Endothelial cell of umbilical vein (primary cell): ENCODE results near the gene ADRA2A. TPM values are rescaled to one million over a fixed set of nuclear protein-coding genes. Genes with fewer than 3 reads are reported as not detected.

Experiments used
- BruUV-seq: library from RNA; stranded (reverse); fragments of 400-500 nt; replicated peaks from 2 replicates; lab custom pipeline; 2021; lab: Mats Ljungman, UMichigan
- CTCF ChIA-PET: fragments of 300-600, 350-600 bp; sonication (Branson Sonifier 250); formaldehyde crosslinking; loops from one replicate; lab custom pipeline; 2021; ENCODE audit warnings: antibody characterized with exemption, inconsistent platforms; lab: Charles Lee
- POLR2A ChIA-PET: fragments of 300-600, 350-600 bp; sonication (Branson Sonifier 250); formaldehyde crosslinking; loops from one replicate; lab custom pipeline; 2021; ENCODE audit warnings: antibody characterized with exemption, inconsistent platforms; lab: Charles Lee
- DNase-seq: peaks from one replicate; pipeline ENCODE4 v3.0.0-alpha.2; 2011; ENCODE audit warnings: low read depth, low spot score
- FAIRE-seq: peaks from 2 replicates; lab custom pipeline; 2011; peaks lifted over from hg19 to GRCh38; lab: Jason Lieb, UNC
- H2AFZ ChIP-seq: 2 replicates; pipeline ENCODE4 v1.6.0; 2012; ENCODE audit warnings: low read depth, low read length, control low read depth, inconsistent platforms
- H3K27ac ChIP-seq: 2 replicates; pipeline ENCODE4 v1.5.1; 2011; ENCODE audit warnings: low read depth, mild to moderate bottlenecking, control low read depth, low read length, moderate library complexity; ENCODE audit not compliant: insufficient read depth
- H3K27me3 ChIP-seq, 2 experiments: 2 replicates each; pipeline versions ENCODE4 v1.6.0 to v1.6.1; 2011; ENCODE audit warnings: low read length in 2 of 2, mixed read lengths in 1 of 2; ENCODE audit not compliant: control insufficient read depth in 2 of 2, insufficient read depth in 2 of 2
- H3K36me3 ChIP-seq, 2 experiments: 2 replicates in 1 of 2; 3 replicates in 1 of 2; pipeline ENCODE4 v1.5.1; 2011; ENCODE audit warnings: low read length in 2 of 2, mild to moderate bottlenecking in 1 of 2, moderate library complexity in 1 of 2; ENCODE audit not compliant: control insufficient read depth in 2 of 2, insufficient read depth in 2 of 2; ENCODE audit errors: extremely low read depth in 1 of 2
- H3K4me1 ChIP-seq: 3 replicates; pipeline ENCODE4 v1.5.1; 2011; ENCODE audit warnings: mild to moderate bottlenecking, low read length; ENCODE audit not compliant: control insufficient read depth, insufficient read depth; ENCODE audit errors: extremely low read depth
- H3K4me2 ChIP-seq: 2 replicates; pipeline ENCODE4 v1.6.1; 2011; ENCODE audit warnings: low read length, control low read depth, mixed read lengths; ENCODE audit not compliant: insufficient read depth
- H3K4me3 ChIP-seq, 3 experiments: fragments of 200-600 bp in 1 of 3; sonication (generic), shearing (Covaris generic) in 1 of 3; replicated peaks in 1 of 3; 2 replicates each; pipeline ENCODE4 v1.5.1; 2011 to 2016; ENCODE audit warnings: control low read depth in 3 of 3, low read length in 3 of 3, mild to moderate bottlenecking in 2 of 3, inconsistent platforms in 1 of 3, low read depth in 1 of 3, moderate library complexity in 1 of 3; ENCODE audit not compliant: insufficient read depth in 1 of 3
- H3K79me2 ChIP-seq: 2 replicates; pipeline ENCODE4 v1.6.0; 2012; ENCODE audit warnings: low read length, inconsistent platforms; ENCODE audit not compliant: control insufficient read depth, insufficient read depth
- H3K9ac ChIP-seq: replicated peaks from 2 replicates; pipeline ENCODE3; 2011; ENCODE audit warnings: low read length, control low read depth; ENCODE audit not compliant: insufficient read depth; ENCODE audit errors: extremely low read depth
- H3K9me1 ChIP-seq: replicated peaks from 3 replicates; pipeline ENCODE4 v1.6.0; 2011; ENCODE audit warnings: mild to moderate bottlenecking, low read length; ENCODE audit not compliant: control insufficient read depth, insufficient read depth; ENCODE audit errors: extremely low read depth
- H3K9me3 ChIP-seq: replicated peaks from 2 replicates; pipeline ENCODE4 v1.5.1; 2012; ENCODE audit warnings: low read length, inconsistent platforms; ENCODE audit not compliant: control insufficient read depth, insufficient read depth
- H4K20me1 ChIP-seq: replicated peaks from 2 replicates; pipeline ENCODE3; 2011; ENCODE audit warnings: mild to moderate bottlenecking, low read length; ENCODE audit not compliant: control insufficient read depth, insufficient read depth; ENCODE audit errors: extremely low read depth
- CTCF ChIP-seq, 2 donors: IDR thresholded peaks; 1 replicate in 1 of 2; 2 replicates in 1 of 2; pipeline ENCODE4 v1.5.1; 2011; ENCODE audit warnings: low read length in 2 of 2, mild to moderate bottlenecking in 2 of 2, moderate library complexity in 2 of 2, control low read depth in 1 of 2, inconsistent platforms in 1 of 2, low read depth in 1 of 2; ENCODE audit not compliant: insufficient read depth in 1 of 2; ENCODE audit errors: extremely low read depth in 1 of 2
- GATA2 ChIP-seq: IDR thresholded peaks from 2 replicates; pipeline ENCODE4 v1.7.0; 2011; ENCODE audit warnings: low read depth, mild to moderate bottlenecking, moderate library complexity, mixed read lengths, low read length; ENCODE audit not compliant: insufficient read length, insufficient read depth
- JUN ChIP-seq: IDR thresholded peaks from 2 replicates; pipeline ENCODE4 v1.6.1; 2011; ENCODE audit warnings: borderline replicate concordance, low read depth; ENCODE audit not compliant: insufficient read length, insufficient read depth
- MYC ChIP-seq: IDR thresholded peaks from one replicate; pipeline ENCODE4 v1.6.1; 2011; ENCODE audit warnings: mild to moderate bottlenecking, low read depth, low read length
- POLR2AphosphoS5 ChIP-seq: IDR thresholded peaks from 2 replicates; pipeline ENCODE4 v1.6.1; 2012; ENCODE audit warnings: low read depth, mild to moderate bottlenecking, control low read depth, low read length, moderate library complexity; ENCODE audit not compliant: insufficient read depth
- dilution Hi-C: fragments of 300-500 bp; cut with MboI; formaldehyde crosslinking; loops from one replicate; pipeline ENCODE4 v1.15.0; 2019; ENCODE audit warnings: low sequenced_read_pairs; ENCODE audit not compliant: extremely low pct_ligation_motif_present
- intact Hi-C: fragments of 100-400 bp; cut with micrococcal nuclease; formaldehyde crosslinking; loops from one replicate; pipeline ENCODE4 v1.10.0; 2022
- polyA plus RNA-seq, 4 experiments: library from polyadenylated mRNA; depleted of rRNA in 3 of 4; stranded (reverse) in 3 of 4; unstranded in 1 of 4; fragments of >200 nt; gene quantifications; 2 replicates each; pipeline versions ENCODE4 v1.2.1 to v1.2.3, GENCODE V29; 2011 to 2012; ENCODE audit warnings: missing spikeins in 1 of 4
- total RNA-seq: library from RNA; stranded (reverse); gene quantifications from 2 replicates; pipeline ENCODE4 v1.2.3, GENCODE V29; 2021

Gene ADRA2A
- total and polyA plus RNA-seq, 2 donors (not counting 3 experiments of a cell fraction or from before 2014, with no cell fraction given): 0.03 TPM; not detected in 1

- Histone ChIP-seq H3K4me3 (no peak overlapping the region), H3K27me3 (no peaks in the 10 kb centered on the region), H3K4me1 (no peaks in the 10 kb centered on the region), H3K4me2 (no peak overlapping the region), H2AFZ (no peak overlapping the region), H3K9ac (no peak overlapping the region), H3K27ac (no peak overlapping the region), H3K79me2 (no peaks in the 10 kb centered on the region), H3K9me3 (no peaks in the 10 kb centered on the region), H3K9me1 (no peaks in the 10 kb centered on the region), H3K36me3 (no peaks in the 10 kb centered on the region), H4K20me1 (no peaks in the 10 kb centered on the region)
- POLR2A ChIA-PET: no interaction called here
- DNase-seq (no peak), FAIRE-seq (no peak)
- dilution Hi-C loops (no loop called here), intact Hi-C loops (no loop called here)
- TF ChIP-seq JUN: no peak
- no peak for TF ChIP-seq POLR2AphosphoS5
- TF ChIP-seq CTCF (IDR thresholded peaks at IDR 0.05; ENCODE audit: extremely low read depth in 1 of 2, insufficient read depth in 1 of 2, low read depth in 1 of 2, low read length in 2 of 2): no peak
- no peak for TF ChIP-seq GATA2
- TF ChIP-seq MYC: no peak
- CTCF ChIA-PET: no interaction called here
- BruUV-seq: no TSS peak
Observed at GRCh38 chr10:111109501-111110242, 32.8 kb downstream of the ADRA2A start.
